Colonic mucosa (tissue), 4 donors: ENCODE results near the gene CCDC50. TPM values are rescaled to one million over a fixed set of nuclear protein-coding genes. Genes with fewer than 3 reads are reported as not detected.

Experiments used
- DNase-seq: peaks from one replicate; pipeline ENCODE4 v3.0.0-alpha.2; 2020
- H3K27ac ChIP-seq: fragments of 200-600 bp; one replicate; pipeline ENCODE4 v1.8.0; 2021
- H3K27me3 ChIP-seq: fragments of 200-600 bp; one replicate; pipeline ENCODE4 v1.8.0; 2021
- H3K36me3 ChIP-seq: fragments of 200-600 bp; one replicate; pipeline ENCODE4 v1.8.0; 2021
- H3K4me1 ChIP-seq: fragments of 200-600 bp; one replicate; pipeline ENCODE4 v1.8.0; 2021; ENCODE audit warnings: mild to moderate bottlenecking
- H3K4me3 ChIP-seq: fragments of 200-600 bp; one replicate; pipeline ENCODE4 v1.8.0; 2021
- H3K9ac ChIP-seq, 2 donors: one replicate each; pipeline ENCODE4 v1.7.0; 2013; ENCODE audit warnings: control low read depth in 2 of 2, low read depth in 2 of 2, low read length in 2 of 2
- H3K9me3 ChIP-seq: fragments of 200-600 bp; one replicate; pipeline ENCODE4 v1.8.0; 2021
- intact Hi-C: fragments of 100-400 bp; cut with DNase I; formaldehyde crosslinking; loops from one replicate; pipeline ENCODE4 v1.14.1; 2022
- total RNA-seq, 2 donors: library from RNA; stranded (reverse); fragmentation: NEBNext Ultra II Directional in 1 of 2; extraction: Animal tissue kit (Norgen Biotek cat#: 25700) in 1 of 2; gene quantifications; one replicate each; pipeline ENCODE4 v1.2.1, GENCODE V29; 2021
- TF ChIP-seq, protein P1 (sequence below): fragments of 200-600 bp; IDR thresholded peaks from one replicate; pipeline ENCODE4 v1.8.0; 2022; ENCODE audit warnings: antibody characterized with exemption, mild to moderate bottlenecking
- donor health status: healthy.
- donor health status: DM: no; HTN: no; CAD: no.
- donor health status: DM: no; HTN: no; CAD: no.

CCDC50 gene
- total RNA-seq, 2 donors from 2014 or later: 33.4 to 53.3 TPM

GRCh38 chr3:191415566-191415965 is 86.4 kb downstream of the CCDC50 start:
- no peak overlapping the region for H3K4me3 ChIP-seq
- H3K36me3 ChIP-seq: no peaks in the 10 kb centered on the region
- intact Hi-C loops: no loop called here
- H3K4me1 ChIP-seq: no peaks in the 10 kb centered on the region
- no peak overlapping the region for H3K27ac ChIP-seq
- no peak for DNase-seq
- TF ChIP-seq, protein P1, sequence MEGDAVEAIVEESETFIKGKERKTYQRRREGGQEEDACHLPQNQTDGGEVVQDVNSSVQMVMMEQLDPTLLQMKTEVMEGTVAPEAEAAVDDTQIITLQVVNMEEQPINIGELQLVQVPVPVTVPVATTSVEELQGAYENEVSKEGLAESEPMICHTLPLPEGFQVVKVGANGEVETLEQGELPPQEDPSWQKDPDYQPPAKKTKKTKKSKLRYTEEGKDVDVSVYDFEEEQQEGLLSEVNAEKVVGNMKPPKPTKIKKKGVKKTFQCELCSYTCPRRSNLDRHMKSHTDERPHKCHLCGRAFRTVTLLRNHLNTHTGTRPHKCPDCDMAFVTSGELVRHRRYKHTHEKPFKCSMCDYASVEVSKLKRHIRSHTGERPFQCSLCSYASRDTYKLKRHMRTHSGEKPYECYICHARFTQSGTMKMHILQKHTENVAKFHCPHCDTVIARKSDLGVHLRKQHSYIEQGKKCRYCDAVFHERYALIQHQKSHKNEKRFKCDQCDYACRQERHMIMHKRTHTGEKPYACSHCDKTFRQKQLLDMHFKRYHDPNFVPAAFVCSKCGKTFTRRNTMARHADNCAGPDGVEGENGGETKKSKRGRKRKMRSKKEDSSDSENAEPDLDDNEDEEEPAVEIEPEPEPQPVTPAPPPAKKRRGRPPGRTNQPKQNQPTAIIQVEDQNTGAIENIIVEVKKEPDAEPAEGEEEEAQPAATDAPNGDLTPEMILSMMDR: no peak
- H3K27me3 ChIP-seq: no peaks in the 10 kb centered on the region
- H3K9me3 ChIP-seq: no peaks in the 10 kb centered on the region
- no peak overlapping the region for H3K9ac ChIP-seq

DNA sequence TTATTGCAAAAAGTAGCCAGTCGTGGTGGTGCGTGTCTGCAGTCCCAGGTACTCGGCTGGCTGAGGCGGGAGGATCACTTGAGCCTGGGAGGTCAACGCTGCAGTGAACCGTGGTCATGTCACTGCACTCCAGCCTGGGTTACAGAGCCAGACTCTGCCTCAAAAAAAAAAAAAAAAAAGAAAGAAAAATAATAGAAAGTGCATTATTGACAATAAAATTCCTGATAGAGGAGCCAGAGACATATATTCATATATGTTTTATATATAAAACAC is 88.2 kb downstream of the CCDC50 start:
- H3K4me3 ChIP-seq: no peak overlapping the region
- no peaks in the 10 kb centered on the region for H3K9me3 ChIP-seq
- no peaks in the 10 kb centered on the region for H3K27me3 ChIP-seq
- no peaks in the 10 kb centered on the region for H3K36me3 ChIP-seq
- DNase-seq: no peak
- TF ChIP-seq, protein P1: no peak
- intact Hi-C loops: no loop called here
- no peak overlapping the region for H3K9ac ChIP-seq
- H3K4me1 ChIP-seq: no peaks in the 10 kb centered on the region
- H3K27ac ChIP-seq: no peak overlapping the region

DNA sequence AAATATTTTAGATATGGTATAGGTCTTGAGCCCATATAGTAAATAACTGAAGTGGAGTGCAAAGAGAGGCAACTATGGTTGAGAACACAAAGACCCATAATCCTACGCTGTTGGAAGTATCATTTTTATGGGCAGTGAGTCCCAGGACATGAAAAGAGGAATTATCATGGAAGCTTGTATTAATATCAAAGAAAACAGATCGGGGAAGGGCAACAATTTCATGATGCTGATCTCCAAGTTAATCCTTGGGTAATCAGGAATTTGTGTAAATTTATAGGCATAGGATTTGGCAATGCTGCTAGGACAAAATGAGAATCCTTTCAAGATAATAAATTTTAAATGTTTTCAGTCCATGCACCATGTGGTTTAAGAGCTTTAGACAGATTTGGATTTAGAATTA is 91.6 kb downstream of the CCDC50 start:
- Histone ChIP-seq H3K27ac (no peak overlapping the region), H3K9me3 (no peaks in the 10 kb centered on the region), H3K27me3 (no peaks in the 10 kb centered on the region), H3K4me1 (no peaks in the 10 kb centered on the region), H3K4me3 (no peak overlapping the region), H3K9ac (no peak overlapping the region), H3K36me3 (no peaks in the 10 kb centered on the region)
- no peak for DNase-seq
- TF ChIP-seq, protein P1: no peak
- intact Hi-C loops: no loop called here

DNA sequence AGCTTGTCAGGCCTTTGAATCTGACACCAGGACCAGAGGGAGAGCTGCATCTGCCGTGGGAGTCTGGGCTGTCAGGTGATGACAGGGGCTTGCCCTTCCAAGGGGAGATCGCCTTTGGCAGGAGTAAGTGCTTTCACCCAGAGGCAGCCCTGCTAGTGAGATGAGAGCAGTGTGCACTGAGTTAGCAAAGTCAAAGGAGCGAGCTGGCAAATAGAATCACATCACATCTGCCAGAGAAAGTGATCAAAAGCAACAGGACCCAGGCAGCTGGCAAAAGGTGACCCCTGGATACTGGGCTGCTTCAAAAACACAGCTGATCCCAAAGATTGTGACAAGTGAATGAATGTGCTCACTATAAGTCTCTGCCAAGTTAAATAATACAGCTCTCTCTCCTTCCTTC is 95.7 kb downstream of the CCDC50 start:
- TF ChIP-seq, protein P1: no peak
- no peak for DNase-seq
- no peak overlapping the region for H3K9ac ChIP-seq
- no peaks in the 10 kb centered on the region for H3K4me1 ChIP-seq
- no peaks in the 10 kb centered on the region for H3K27me3 ChIP-seq
- H3K9me3 ChIP-seq: no peaks in the 10 kb centered on the region
- H3K36me3 ChIP-seq: no peaks in the 10 kb centered on the region
- H3K4me3 ChIP-seq: no peak overlapping the region
- H3K27ac ChIP-seq: no peak overlapping the region
- intact Hi-C loops: no loop called here

- no peaks in the 10 kb centered on the region for H3K4me1 ChIP-seq
- H3K9me3 ChIP-seq: no peaks in the 10 kb centered on the region
- no peaks in the 10 kb centered on the region for H3K27me3 ChIP-seq
- no peak overlapping the region for H3K4me3 ChIP-seq
- intact Hi-C loops: no loop called here
- no peak for DNase-seq
- no peak overlapping the region for H3K27ac ChIP-seq
- TF ChIP-seq, protein P1: no peak
- H3K9ac ChIP-seq: no peak overlapping the region
- H3K36me3 ChIP-seq: no peaks in the 10 kb centered on the region
These were observed 96.1 kb downstream of the CCDC50 start for GRCh38 chr3:191425322-191425734.

- Histone ChIP-seq H3K9me3 (no peaks in the 10 kb centered on the region), H3K4me3 (no peak overlapping the region), H3K4me1 (no peaks in the 10 kb centered on the region), H3K27ac (no peak overlapping the region), H3K9ac (no peak overlapping the region), H3K27me3 (no peaks in the 10 kb centered on the region), H3K36me3 (no peaks in the 10 kb centered on the region)
- DNase-seq: no peak
- intact Hi-C loops: no loop called here
- TF ChIP-seq, protein P1: no peak
These were observed 97.1 kb downstream of the CCDC50 start for GRCh38 chr3:191426311-191426710.
